NT2/D1 (cell line): ENCODE data around the gene PLIN4.

Experiments used
- YY1 ChIP-seq: IDR thresholded peaks from 2 replicates; pipeline ENCODE4 v1.6.1; 2011; ENCODE audit not compliant: insufficient read length, insufficient read depth
- ZNF274 ChIP-seq: IDR thresholded peaks from 2 replicates; pipeline ENCODE4 v1.6.1; 2011; ENCODE audit warnings: mild to moderate bottlenecking, low read depth, low read length

- TF ChIP-seq YY1 (no peak), ZNF274 (no peak)
Measured at GRCh38 chr19:4488496-4488895, 29.8 kb downstream of the PLIN4 start.
